Activated CD8-positive, alpha-beta memory T cell treated with anti-CD3 and anti-CD28 coated beads for 1 hour (primary cell): ENCODE measurements around the gene SNRNP200.
A peak's percentile ranks its signal among the peaks of the same experiment; 100 is the strongest.

Experiments used
- DNase-seq, 2 donors: peaks; one replicate each; pipeline ENCODE4 v3.0.0-alpha.2; 2020; ENCODE audit warnings: low read depth in 1 of 2; ENCODE audit errors: extremely low read depth in 1 of 2

SNRNP200 gene

GRCh38 chr2:96305091-96305978, at the start of gene SNRNP200:
SNRNP200 (minus strand) TSS chr2:96305546; CDS start chr2:96305437, 109 bp downstream.
- DNase-seq = peak; percentile 75 to 84

GRCh38 chr2:96354492-96354891, 49.1 kb upstream of the SNRNP200 start:
- DNase-seq = no peak

- no peak for DNase-seq
These were observed 48.3 kb upstream of the SNRNP200 start for GRCh38 chr2:96353606-96354101.

GRCh38 chr2:96353032-96353561, 47.8 kb upstream of the SNRNP200 start:
- DNase-seq = no peak

- no peak for DNase-seq
These were observed 42.0 kb upstream of the SNRNP200 start for GRCh38 chr2:96347395-96347794.

- no peak for DNase-seq
These were observed 40.6 kb upstream of the SNRNP200 start for GRCh38 chr2:96345868-96346462.

GRCh38 chr2:96345438-96345837, 40.1 kb upstream of the SNRNP200 start:
- no peak for DNase-seq

GRCh38 chr2:96344011-96344410, 38.7 kb upstream of the SNRNP200 start:
- DNase-seq = peak in 1 of 2 donors; percentile 27

- no peak for DNase-seq
These were observed 36.7 kb upstream of the SNRNP200 start for GRCh38 chr2:96342085-96342484.

GRCh38 chr2:96341641-96342040, 36.3 kb upstream of the SNRNP200 start:
- no peak for DNase-seq

GRCh38 chr2:96340493-96341414, 35.4 kb upstream of the SNRNP200 start:
- no peak for DNase-seq

GRCh38 chr2:96336873-96337272, 31.5 kb upstream of the SNRNP200 start:
- no peak for DNase-seq

GRCh38 chr2:96336104-96336775, 30.9 kb upstream of the SNRNP200 start:
- DNase-seq = no peak

- DNase-seq = no peak
These were observed 28.4 kb upstream of the SNRNP200 start for GRCh38 chr2:96333708-96334107.

GRCh38 chr2:96330407-96330806, 25.1 kb upstream of the SNRNP200 start:
- no peak for DNase-seq

GRCh38 chr2:96329874-96330273, 24.5 kb upstream of the SNRNP200 start:
- DNase-seq = no peak

- no peak for DNase-seq
These were observed 24.1 kb upstream of the SNRNP200 start for GRCh38 chr2:96329456-96329855.

GRCh38 chr2:96326990-96327820, 21.9 kb upstream of the SNRNP200 start:
- DNase-seq = no peak

GRCh38 chr2:96326564-96326963, 21.2 kb upstream of the SNRNP200 start:
- DNase-seq = no peak
